K562 (cell line): ENCODE data around the gene GALNS. TPM values are rescaled to one million over a fixed set of nuclear protein-coding genes. Genes with fewer than 3 reads are reported as not detected.

ENCODE experiments used
- ATF1 ChIP-seq, 2 experiments: fragments of 450-650 bp in 1 of 2; IDR thresholded peaks; 2 replicates each; pipeline ENCODE4 v1.6.1; 2016; ENCODE audit warnings: missing compliant biosample characterization in 1 of 2, missing genetic modification characterization in 1 of 2
- BCOR ChIP-seq: fragments of 450-650 bp; IDR thresholded peaks from 2 replicates; pipeline ENCODE4 v1.6.1; 2016
- CAMTA2 ChIP-seq: fragments of 250-450 bp; sonication (Bioruptor Pico); conservative IDR thresholded peaks from 2 replicates; pipeline ENCODE4 v1.5.1; 2022
- EP300 ChIP-seq: IDR thresholded peaks from 2 replicates; pipeline ENCODE4 v1.6.1; 2012; ENCODE audit warnings: low read length, improper control_type of control experiment
- FIP1L1 ChIP-seq: fragments of 200-400 bp; formaldehyde crosslinking; IDR thresholded peaks from 2 replicates; pipeline ENCODE4 v1.6.1; 2018; ENCODE audit warnings: mild to moderate bottlenecking, low read depth, low read length; ENCODE audit not compliant: poor library complexity, severe bottlenecking
- FOXA1 ChIP-seq: fragments of 450-650 bp; IDR thresholded peaks from 2 replicates; pipeline ENCODE4 v1.6.1; 2016; ENCODE audit warnings: mild to moderate bottlenecking, borderline replicate concordance
- FOXA3 ChIP-seq, 2 experiments: fragments of 450-650 bp in 1 of 2; sonication (generic) in 1 of 2; formaldehyde crosslinking; IDR thresholded peaks in 1 of 2; conservative IDR thresholded peaks in 1 of 2; 2 replicates each; pipeline versions ENCODE4 v1.4.0 to v1.8.0; 2020 to 2022; ENCODE audit warnings: mild to moderate bottlenecking in 2 of 2, missing genetic modification reagents in 1 of 2
- HDAC1 ChIP-seq, 2 experiments: fragments of 450-650 bp; IDR thresholded peaks; 2 replicates each; pipeline ENCODE4 v1.6.1; 2016 to 2017; ENCODE audit warnings: inconsistent platforms in 1 of 2, mild to moderate bottlenecking in 1 of 2, moderate library complexity in 1 of 2
- KDM4B ChIP-seq, 2 experiments: fragments of 450-650 bp in 1 of 2; sonication (generic) in 1 of 2; IDR thresholded peaks; 2 replicates each; pipeline ENCODE4 v1.6.1; 2016 to 2017; ENCODE audit warnings: borderline replicate concordance in 2 of 2, antibody characterized with exemption in 1 of 2, low read depth in 1 of 2, mild to moderate bottlenecking in 1 of 2
- NKRF ChIP-seq: fragments of 450-650 bp; IDR thresholded peaks from 2 replicates; pipeline ENCODE4 v1.6.1; 2016; ENCODE audit warnings: borderline replicate concordance
- RCOR1 ChIP-seq, 2 experiments: IDR thresholded peaks; 2 replicates each; pipeline ENCODE4 v1.6.1; 2012; ENCODE audit warnings: low read depth in 2 of 2, low read length in 2 of 2, borderline replicate concordance in 1 of 2, improper control_type of control experiment in 1 of 2
- STAG1 ChIP-seq: sonication (generic); formaldehyde crosslinking; IDR thresholded peaks from 2 replicates; pipeline ENCODE4 v1.5.0; 2020; ENCODE audit warnings: missing genetic modification reagents, borderline replicate concordance
- TRIM24 ChIP-seq, 2 experiments: fragments of 450-650 bp; IDR thresholded peaks; 2 replicates each; pipeline ENCODE4 v1.6.1; 2016
- ZBTB2 ChIP-seq: fragments of 450-650 bp; IDR thresholded peaks from 2 replicates; pipeline ENCODE4 v1.6.1; 2016; ENCODE audit warnings: antibody characterized with exemption
- ZNF165 ChIP-seq: fragments of 250-450 bp; sonication (Bioruptor Pico); IDR thresholded peaks from 2 replicates; pipeline ENCODE4 v1.4.0; 2020; ENCODE audit warnings: borderline replicate concordance
- ZNF316 ChIP-seq: fragments of 450-650 bp; IDR thresholded peaks from 2 replicates; pipeline ENCODE4 v1.6.1; 2016
- polyA plus RNA-seq, 8 experiments: library from polyadenylated mRNA; depleted of rRNA in 4 of 8; stranded (reverse) in 5 of 8; unstranded in 3 of 8; fragments of >200 nt; fragmentation: Nextera tagmentation in 2 of 8; fragmentation: Illumina TruSeq in 1 of 8; extraction: Ambion mirVana in 2 of 8; extraction: Trizol in 1 of 8; gene quantifications; 2 replicates each; pipeline versions ENCODE4 v1.2.1 to v1.2.3, GENCODE V29; 2011 to 2014; ENCODE audit warnings: inconsistent platforms in 1 of 8, missing spikeins in 1 of 8
- total RNA-seq, 7 experiments: library from RNA; depleted of rRNA in 6 of 7; stranded (reverse); fragments of >200 nt in 6 of 7; fragmentation: Illumina TruSeq in 2 of 7; extraction: Trizol in 2 of 7; gene quantifications; 2 replicates each; pipeline versions ENCODE4 v1.2.1 to v1.2.3, GENCODE V29; 2011 to 2021; ENCODE audit warnings: low replicate concordance in 1 of 7
- TF ChIP-seq, protein P1 (sequence below): sonication (generic); formaldehyde crosslinking; IDR thresholded peaks from 2 replicates; pipeline ENCODE4 v1.8.0; 2022; ENCODE audit warnings: mild to moderate bottlenecking, missing genetic modification reagents, borderline replicate concordance
- TF ChIP-seq, protein P2 (sequence below), 2 experiments: fragments of 450-650 bp in 1 of 2; IDR thresholded peaks; 2 replicates each; pipeline ENCODE4 v1.6.1; 2011 to 2017; ENCODE audit warnings: low read depth in 2 of 2, antibody characterized with exemption in 1 of 2, borderline replicate concordance in 1 of 2, low read length in 1 of 2, mild to moderate bottlenecking in 1 of 2, mixed read lengths in 1 of 2; ENCODE audit not compliant: control insufficient read depth in 1 of 2

GALNS gene
- total and polyA plus RNA-seq, 9 of the 15 experiments (the other 6 are each of a cell fraction or from before 2014, with no cell fraction given): 0.38 to 13.2 (median 4.3) TPM

GRCh38 chr16:88811769-88812512 lies 44.8 kb downstream of the GALNS start, which contains the start of gene APRT (continued):
- TF ChIP-seq, protein P1, sequence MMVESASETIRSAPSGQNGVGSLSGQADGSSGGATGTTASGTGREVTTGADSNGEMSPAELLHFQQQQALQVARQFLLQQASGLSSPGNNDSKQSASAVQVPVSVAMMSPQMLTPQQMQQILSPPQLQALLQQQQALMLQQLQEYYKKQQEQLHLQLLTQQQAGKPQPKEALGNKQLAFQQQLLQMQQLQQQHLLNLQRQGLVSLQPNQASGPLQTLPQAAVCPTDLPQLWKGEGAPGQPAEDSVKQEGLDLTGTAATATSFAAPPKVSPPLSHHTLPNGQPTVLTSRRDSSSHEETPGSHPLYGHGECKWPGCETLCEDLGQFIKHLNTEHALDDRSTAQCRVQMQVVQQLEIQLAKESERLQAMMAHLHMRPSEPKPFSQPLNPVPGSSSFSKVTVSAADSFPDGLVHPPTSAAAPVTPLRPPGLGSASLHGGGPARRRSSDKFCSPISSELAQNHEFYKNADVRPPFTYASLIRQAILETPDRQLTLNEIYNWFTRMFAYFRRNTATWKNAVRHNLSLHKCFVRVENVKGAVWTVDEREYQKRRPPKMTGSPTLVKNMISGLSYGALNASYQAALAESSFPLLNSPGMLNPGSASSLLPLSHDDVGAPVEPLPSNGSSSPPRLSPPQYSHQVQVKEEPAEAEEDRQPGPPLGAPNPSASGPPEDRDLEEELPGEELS: peak; percentile 65; the same call in 1 of the 2 replicates
- TF ChIP-seq FOXA1 (no peak), RCOR1 (IDR thresholded peaks at IDR 0.05; ENCODE audit: borderline replicate concordance in 1 of 2, low read depth in 2 of 2, low read length in 2 of 2) (peak in 1 of 2 experiments; percentile 40; a peak in 1 of 4 replicates), NKRF (peak; percentile 19; the same call in 1 of the 2 replicates), KDM4B (IDR thresholded peaks at IDR 0.05; ENCODE audit: borderline replicate concordance in 2 of 2, low read depth in 1 of 2) (0 out of 4 replicates have a peak, but pooled peaks of 1 of the 2 experiments have one; percentile 52), ZNF316 (no peak), HDAC1 (IDR thresholded peaks at IDR 0.05) (peak in 1 of 2 experiments; percentile 86; a peak in 1 of 4 replicates), STAG1 (CRISPR knock-in tag) (peak; percentile 98), ZNF165 (CRISPR knock-in tag) (no peak), TRIM24 (IDR thresholded peaks at IDR 0.05) (peak in 1 of 2 experiments; percentile 63; a peak in 1 of 4 replicates), FIP1L1 (peak; percentile 96), FOXA3 (CRISPR knock-in tag; conservative IDR thresholded peaks at IDR 0.05 in 1 of 2, IDR thresholded peaks at IDR 0.05 in 1 of 2) (no peak), EP300 (peak; percentile 9; the same call in 1 of the 2 replicates), ZBTB2 (peak; percentile 93), CAMTA2 (CRISPR knock-in tag) (no peak), BCOR (0 out of 2 replicates have a peak, but pooled peaks have one; percentile 34), ATF1 (CRISPR knock-in tag; IDR thresholded peaks at IDR 0.05) (no peak), ATF1 (tag; IDR thresholded peaks at IDR 0.05) (peak; percentile 63)
- TF ChIP-seq, protein P2, sequence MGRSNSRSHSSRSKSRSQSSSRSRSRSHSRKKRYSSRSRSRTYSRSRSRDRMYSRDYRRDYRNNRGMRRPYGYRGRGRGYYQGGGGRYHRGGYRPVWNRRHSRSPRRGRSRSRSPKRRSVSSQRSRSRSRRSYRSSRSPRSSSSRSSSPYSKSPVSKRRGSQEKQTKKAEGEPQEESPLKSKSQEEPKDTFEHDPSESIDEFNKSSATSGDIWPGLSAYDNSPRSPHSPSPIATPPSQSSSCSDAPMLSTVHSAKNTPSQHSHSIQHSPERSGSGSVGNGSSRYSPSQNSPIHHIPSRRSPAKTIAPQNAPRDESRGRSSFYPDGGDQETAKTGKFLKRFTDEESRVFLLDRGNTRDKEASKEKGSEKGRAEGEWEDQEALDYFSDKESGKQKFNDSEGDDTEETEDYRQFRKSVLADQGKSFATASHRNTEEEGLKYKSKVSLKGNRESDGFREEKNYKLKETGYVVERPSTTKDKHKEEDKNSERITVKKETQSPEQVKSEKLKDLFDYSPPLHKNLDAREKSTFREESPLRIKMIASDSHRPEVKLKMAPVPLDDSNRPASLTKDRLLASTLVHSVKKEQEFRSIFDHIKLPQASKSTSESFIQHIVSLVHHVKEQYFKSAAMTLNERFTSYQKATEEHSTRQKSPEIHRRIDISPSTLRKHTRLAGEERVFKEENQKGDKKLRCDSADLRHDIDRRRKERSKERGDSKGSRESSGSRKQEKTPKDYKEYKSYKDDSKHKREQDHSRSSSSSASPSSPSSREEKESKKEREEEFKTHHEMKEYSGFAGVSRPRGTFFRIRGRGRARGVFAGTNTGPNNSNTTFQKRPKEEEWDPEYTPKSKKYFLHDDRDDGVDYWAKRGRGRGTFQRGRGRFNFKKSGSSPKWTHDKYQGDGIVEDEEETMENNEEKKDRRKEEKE (IDR thresholded peaks at IDR 0.05; ENCODE audit: borderline replicate concordance in 1 of 2, control insufficient read depth in 1 of 2, low read depth in 2 of 2, low read length in 1 of 2): peak in 1 of 2 experiments; percentile 12; a peak in 1 of 4 replicates
